SU-DHL-6 (cell line): ENCODE results near the gene SENP2.
"Not testable (repeated sequence)": the region's sequence is repeated elsewhere in the genome, so short reads cannot be mapped to it uniquely, and the experiment has no call there.

Experiments used
- H2AFZ ChIP-seq: fragments of 200-600 bp; sonication (generic); 2 replicates; pipeline ENCODE4 v1.6.1; 2014; ENCODE audit warnings: low read depth, mild to moderate bottlenecking, moderate library complexity, mixed read lengths, antibody characterized with exemption, low read length; ENCODE audit not compliant: severe bottlenecking
- H3F3A ChIP-seq: fragments of 200-600 bp; shearing (Covaris generic); 2 replicates; pipeline ENCODE4 v1.6.0; 2016; ENCODE audit warnings: antibody characterized with exemption, mild to moderate bottlenecking; ENCODE audit not compliant: insufficient read depth
- H3K27ac ChIP-seq: fragments of 200-600 bp; sonication (generic); 2 replicates; pipeline ENCODE4 v1.5.1; 2016; ENCODE audit warnings: low read depth, mild to moderate bottlenecking, low read length, moderate library complexity, mixed read lengths
- H3K27me3 ChIP-seq: fragments of 200-600 bp; sonication (generic), shearing (Covaris generic); 2 replicates; pipeline ENCODE4 v1.6.0; 2014; ENCODE audit warnings: mild to moderate bottlenecking, low read length
- H3K36me3 ChIP-seq: fragments of 200-600 bp; sonication (generic); 2 replicates; pipeline ENCODE4 v1.6.1; 2014; ENCODE audit warnings: mild to moderate bottlenecking, low read length, mixed read lengths
- H3K4me2 ChIP-seq: fragments of 300-600, 200-600 bp; shearing (Covaris generic), sonication (generic); 2 replicates; pipeline ENCODE4 v1.6.0; 2014; ENCODE audit warnings: low read length, low read depth, mild to moderate bottlenecking; ENCODE audit not compliant: poor library complexity, severe bottlenecking
- H3K4me3 ChIP-seq: fragments of 200-600 bp; sonication (generic); 2 replicates; pipeline ENCODE4 v1.5.1; 2014; ENCODE audit warnings: antibody characterized with exemption, low read length, mild to moderate bottlenecking, mixed read lengths; ENCODE audit not compliant: insufficient read depth, poor library complexity, severe bottlenecking
- H3K79me2 ChIP-seq: fragments of 200-600 bp; sonication (generic); 2 replicates; pipeline ENCODE4 v1.6.1; 2014; ENCODE audit warnings: mild to moderate bottlenecking, low read length, moderate library complexity; ENCODE audit not compliant: insufficient read depth
- H3K9ac ChIP-seq: fragments of 200-600 bp; sonication (generic); 2 replicates; pipeline ENCODE4 v1.7.0; 2014; ENCODE audit warnings: mild to moderate bottlenecking, low read length
- H3K9me2 ChIP-seq: fragments of 200-600 bp; sonication (generic); replicated peaks from 2 replicates; pipeline ENCODE4 v1.6.1; 2014; ENCODE audit warnings: low read length; ENCODE audit not compliant: insufficient read depth
- H3K9me3 ChIP-seq: fragments of 200-600 bp; sonication (generic); 2 replicates; pipeline ENCODE4 v1.6.1; 2014; ENCODE audit warnings: low read length, mixed read lengths; ENCODE audit not compliant: insufficient read depth
- H4K20me1 ChIP-seq: fragments of 200-600 bp; sonication (generic); 2 replicates; pipeline ENCODE4 v1.6.1; 2014; ENCODE audit warnings: low read depth, mild to moderate bottlenecking, antibody characterized with exemption, low read length, moderate library complexity, mixed read lengths
- EZH2phosphoT487 ChIP-seq: fragments of 200-600 bp; sonication (generic), shearing (Covaris generic); conservative IDR thresholded peaks from 2 replicates; pipeline ENCODE4 v1.6.1; 2018; ENCODE audit warnings: mild to moderate bottlenecking, antibody characterized with exemption, low read length, moderate library complexity, mixed read lengths
- TF ChIP-seq, protein P1 (sequence below): fragments of 200-600 bp; sonication (generic); IDR thresholded peaks from one replicate; pipeline ENCODE4 v1.5.1; 2017; ENCODE audit warnings: antibody characterized with exemption, mild to moderate bottlenecking, low read length, moderate library complexity; ENCODE audit not compliant: insufficient read depth, poor library complexity, severe bottlenecking

The SENP2 gene

DNA sequence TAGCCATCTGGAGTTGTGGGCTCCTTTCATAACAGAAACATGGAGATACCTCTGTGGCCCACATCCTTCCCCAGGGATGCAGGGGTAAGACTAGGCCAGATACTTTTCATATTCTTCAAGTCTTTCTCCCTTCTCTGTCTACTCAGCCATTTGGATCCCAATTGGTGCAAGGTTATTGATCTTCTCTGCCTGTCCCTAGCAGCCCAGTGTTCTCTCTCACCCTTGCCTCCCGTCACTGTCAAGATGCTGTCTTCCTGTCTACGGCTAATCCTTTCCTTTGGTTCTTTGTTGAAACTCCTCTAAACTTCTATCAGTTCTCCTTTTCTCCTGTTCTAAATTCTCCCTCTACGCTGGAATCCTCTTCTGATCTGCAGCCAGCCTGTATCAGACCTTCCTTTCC is 51.3 kb downstream of the SENP2 start:
- no peak overlapping the region for H3K27ac ChIP-seq
- H3K27me3 ChIP-seq, result no peaks in the 10 kb centered on the region
- TF ChIP-seq EZH2phosphoT487, result no peak
- TF ChIP-seq, protein P1, sequence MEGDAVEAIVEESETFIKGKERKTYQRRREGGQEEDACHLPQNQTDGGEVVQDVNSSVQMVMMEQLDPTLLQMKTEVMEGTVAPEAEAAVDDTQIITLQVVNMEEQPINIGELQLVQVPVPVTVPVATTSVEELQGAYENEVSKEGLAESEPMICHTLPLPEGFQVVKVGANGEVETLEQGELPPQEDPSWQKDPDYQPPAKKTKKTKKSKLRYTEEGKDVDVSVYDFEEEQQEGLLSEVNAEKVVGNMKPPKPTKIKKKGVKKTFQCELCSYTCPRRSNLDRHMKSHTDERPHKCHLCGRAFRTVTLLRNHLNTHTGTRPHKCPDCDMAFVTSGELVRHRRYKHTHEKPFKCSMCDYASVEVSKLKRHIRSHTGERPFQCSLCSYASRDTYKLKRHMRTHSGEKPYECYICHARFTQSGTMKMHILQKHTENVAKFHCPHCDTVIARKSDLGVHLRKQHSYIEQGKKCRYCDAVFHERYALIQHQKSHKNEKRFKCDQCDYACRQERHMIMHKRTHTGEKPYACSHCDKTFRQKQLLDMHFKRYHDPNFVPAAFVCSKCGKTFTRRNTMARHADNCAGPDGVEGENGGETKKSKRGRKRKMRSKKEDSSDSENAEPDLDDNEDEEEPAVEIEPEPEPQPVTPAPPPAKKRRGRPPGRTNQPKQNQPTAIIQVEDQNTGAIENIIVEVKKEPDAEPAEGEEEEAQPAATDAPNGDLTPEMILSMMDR, result no peak
- no peaks in the 10 kb centered on the region for H3K9me2 ChIP-seq
- H3K79me2 ChIP-seq, result no peaks in the 10 kb centered on the region
- no peaks in the 10 kb centered on the region for H3K36me3 ChIP-seq
- no peak overlapping the region for H3K9ac ChIP-seq
- H3K9me3 ChIP-seq, result no peaks in the 10 kb centered on the region
- no peak overlapping the region for H3K4me3 ChIP-seq
- H2AFZ ChIP-seq, result no peak overlapping the region
- H3F3A ChIP-seq, result no peaks in the 10 kb centered on the region
- H4K20me1 ChIP-seq, result no peaks in the 10 kb centered on the region
- H3K4me2 ChIP-seq, result no peak overlapping the region

DNA sequence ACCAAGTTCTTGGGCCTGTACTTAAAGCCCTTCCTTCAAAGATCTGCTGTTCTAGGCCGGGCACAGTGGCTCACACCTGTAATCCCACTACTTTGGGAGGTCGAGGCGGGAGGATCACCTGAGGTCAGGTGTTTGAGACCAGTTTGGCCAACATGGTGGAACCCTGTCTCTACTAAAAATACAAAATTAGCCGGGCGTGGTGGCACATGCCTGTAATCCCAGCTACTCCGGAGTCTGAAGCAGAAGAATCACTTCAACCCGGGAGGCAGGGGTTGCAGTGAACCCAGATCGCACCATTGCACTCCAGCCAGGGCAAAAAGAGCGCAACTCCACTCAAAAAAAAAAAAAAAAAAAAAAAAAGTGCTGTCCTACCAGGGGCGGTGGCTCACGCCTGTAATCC is 52.6 kb downstream of the SENP2 start:
- H2AFZ ChIP-seq, H4K20me1 ChIP-seq, H3K27me3 ChIP-seq, H3K79me2 ChIP-seq, H3K27ac ChIP-seq, H3F3A ChIP-seq, H3K9ac ChIP-seq, H3K4me3 ChIP-seq, H3K36me3 ChIP-seq, H3K4me2 ChIP-seq, H3K9me3 ChIP-seq, H3K9me2 ChIP-seq: not testable (repeated sequence)

DNA sequence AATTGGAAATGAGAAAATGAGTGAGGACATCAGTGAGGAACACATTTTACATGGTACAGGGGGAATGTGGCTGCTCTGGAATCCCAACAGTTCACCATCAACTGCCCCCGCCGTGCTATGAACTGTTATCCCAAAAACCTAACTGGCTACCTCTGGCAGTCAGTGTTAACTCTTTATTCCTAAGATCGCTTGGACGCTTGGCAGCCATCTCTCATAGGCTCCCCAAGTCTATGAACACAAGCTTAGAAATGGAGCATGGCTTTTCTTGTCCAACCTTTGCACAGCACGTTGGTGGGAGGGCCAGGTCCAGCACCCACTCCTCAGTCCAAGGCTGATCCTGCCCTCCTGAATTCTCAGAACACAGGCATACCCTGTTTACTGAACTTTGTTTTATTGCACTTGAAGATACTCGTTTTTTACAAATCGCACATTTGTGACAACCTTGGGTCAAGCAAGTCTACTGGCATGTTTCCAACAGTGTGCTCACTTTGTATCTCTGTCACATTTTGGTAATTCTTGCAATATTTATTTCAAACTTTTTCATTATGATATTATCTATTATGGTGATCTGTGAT is 53.6 kb downstream of the SENP2 start:
- no peak for TF ChIP-seq EZH2phosphoT487
- TF ChIP-seq, protein P1, result no peak
- Histone ChIP-seq H3K9me3 (no peaks in the 10 kb centered on the region), H2AFZ (no peak overlapping the region), H3K4me2 (no peak overlapping the region), H3K27ac (no peak overlapping the region), H4K20me1 (no peaks in the 10 kb centered on the region), H3K79me2 (no peaks in the 10 kb centered on the region), H3K9me2 (no peaks in the 10 kb centered on the region), H3F3A (no peaks in the 10 kb centered on the region), H3K36me3 (no peaks in the 10 kb centered on the region), H3K9ac (no peak overlapping the region), H3K27me3 (no peaks in the 10 kb centered on the region), H3K4me3 (no peak overlapping the region)

DNA sequence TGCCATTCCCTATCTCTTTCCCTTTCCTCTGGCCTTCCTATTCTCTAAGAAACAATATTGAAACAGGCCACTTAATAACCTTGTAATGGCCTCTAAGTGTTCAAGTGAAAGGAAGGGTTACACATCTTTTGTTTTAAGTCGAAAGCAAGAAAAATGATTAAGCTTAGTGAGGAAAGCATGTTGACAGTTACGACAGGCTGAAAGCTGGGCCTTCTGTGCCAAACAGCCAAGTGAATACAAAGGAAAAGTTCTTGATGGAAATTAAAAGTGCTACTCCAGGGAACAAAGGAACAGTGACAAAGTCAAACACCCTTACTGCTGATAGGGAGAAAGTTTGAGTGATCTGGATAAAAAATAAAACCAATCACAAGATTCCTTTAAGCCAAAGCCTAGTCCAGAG is 54.2 kb downstream of the SENP2 start:
- Histone ChIP-seq H3K4me3 (no peak overlapping the region), H3K9ac (no peak overlapping the region), H3K27me3 (no peaks in the 10 kb centered on the region), H3K4me2 (no peak overlapping the region), H4K20me1 (no peaks in the 10 kb centered on the region), H3F3A (no peaks in the 10 kb centered on the region), H2AFZ (no peak overlapping the region), H3K9me3 (no peaks in the 10 kb centered on the region), H3K27ac (no peak overlapping the region), H3K36me3 (no peaks in the 10 kb centered on the region), H3K79me2 (no peaks in the 10 kb centered on the region), H3K9me2 (no peaks in the 10 kb centered on the region)
- TF ChIP-seq, protein P1, result no peak
- no peak for TF ChIP-seq EZH2phosphoT487

DNA sequence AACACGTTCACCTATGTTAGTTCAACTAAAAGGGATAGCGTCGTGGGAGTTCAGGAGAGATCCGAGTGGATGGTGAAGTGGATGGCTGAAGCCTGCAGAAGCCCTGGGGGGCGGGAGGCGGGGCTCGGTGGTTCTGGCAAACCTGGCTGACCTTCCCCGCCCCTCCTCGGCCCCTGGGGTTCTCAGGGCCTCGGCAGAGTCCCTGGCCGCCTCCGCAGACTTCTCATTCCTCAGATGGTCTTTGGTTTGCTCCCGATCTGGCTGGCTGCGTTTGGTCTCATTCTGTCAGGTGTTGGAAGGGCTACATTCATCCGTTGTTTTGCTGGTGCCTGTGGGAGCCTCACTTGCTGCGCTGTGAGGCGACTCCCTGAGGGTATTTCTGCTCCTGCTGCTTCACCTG is 59.1 kb downstream of the SENP2 start:
- H3K27ac ChIP-seq, H3K36me3 ChIP-seq: not testable (repeated sequence)

More for the DNA sequence above, 59.1 kb downstream of the SENP2 start:
- not testable (repeated sequence) for H3K4me2 ChIP-seq, H2AFZ ChIP-seq, H3F3A ChIP-seq, H4K20me1 ChIP-seq, H3K27me3 ChIP-seq, H3K9ac ChIP-seq, H3K9me3 ChIP-seq, H3K4me3 ChIP-seq, H3K9me2 ChIP-seq, H3K79me2 ChIP-seq
